ENCODE results near the gene METTL6. TPM values are rescaled to one million over a fixed set of nuclear protein-coding genes. Genes with fewer than 3 reads are reported as not detected.

METTL6 gene
- total RNA-seq, 1 experiment from 2014 or later: 25.6 TPM

- Histone ChIP-seq H2AFZ (ENCODE audit: low read length) (no peak overlapping the region), H3K4me2 (ENCODE audit: insufficient read depth, insufficient read length, low read length) (peak overlapping the region; percentile 96), H3K27me3 (ENCODE audit: insufficient read depth, low read length) (no peaks in the 10 kb centered on the region), H2BK12ac (ENCODE audit: insufficient read length, low read depth, low read length) (no peak overlapping the region), H2BK5ac (ENCODE audit: insufficient read length, low read length) (peak overlapping the region; percentile 57), H3K23me2 (ENCODE audit: insufficient read length, low read depth, low read length, poor library complexity, severe bottlenecking) (peaks cover 19% of the 10 kb centered on the region), H2BK120ac (ENCODE audit: low read depth, low read length, poor library complexity, severe bottlenecking) (no peak overlapping the region), H4K8ac (replicated peaks; ENCODE audit: insufficient read length, low read depth, low read length) (peak overlapping the region; percentile 100), H2BK20ac (ENCODE audit: low read depth, low read length, poor library complexity, severe bottlenecking) (no peak overlapping the region), H3K4ac (ENCODE audit: low read depth, low read length) (no peak overlapping the region), H2AK5ac (ENCODE audit: insufficient read length, low read length) (no peak overlapping the region), H4K20me1 (ENCODE audit: control insufficient read depth, insufficient read depth, insufficient read length) (no peaks in the 10 kb centered on the region), H4K5ac (ENCODE audit: insufficient read length, low read depth, low read length) (peak overlapping the region; percentile 79), H3K79me2 (ENCODE audit: insufficient read depth, low read length) (peaks cover 13% of the 10 kb centered on the region; the same call in 1 of the 2 replicates), H3K9me3 (ENCODE audit: control insufficient read depth, low read depth, low read length) (no peaks in the 10 kb centered on the region), H3K14ac (ENCODE audit: insufficient read depth, low read length) (peak overlapping the region; percentile 98), H3K18ac (ENCODE audit: insufficient read length, low read depth, low read length) (no peak overlapping the region), H3T11ph (ENCODE audit: low read length) (no peak overlapping the region), H3K23ac (ENCODE audit: insufficient read length, low read depth, low read length) (no peak overlapping the region), H4K91ac (ENCODE audit: insufficient read length, low read depth, low read length) (no peak overlapping the region), H3K56ac (ENCODE audit: insufficient read length, low read depth, low read length) (no peak overlapping the region), H3K9ac (ENCODE audit: extremely low read depth, insufficient read length, low read length) (peak overlapping the region; percentile 83), H3K4me1 (ENCODE audit: insufficient read depth, low read length) (no peaks in the 10 kb centered on the region), H3K27ac (ENCODE audit: insufficient read length, low read depth, low read length) (peak overlapping the region; percentile 59), H3K79me1 (ENCODE audit: insufficient read depth, low read depth, low read length, poor library complexity, severe bottlenecking) (no peaks in the 10 kb centered on the region), H2BK15ac (ENCODE audit: low read depth, low read length) (no peak overlapping the region)
- H3K36me3 Mint-ChIP-seq (ENCODE audit: insufficient read depth in 1 of 3, low read depth in 3 of 3): peaks cover 7 to 42% (median 41%) of the 10 kb centered on the region in 3 experiments; a peak in 6 of 7 replicates
- no CpG with 5 or more reads among the region's 16 CpGs for WGBS (ENCODE audit: extremely low coverage, insufficient read length, low lambda C conversion rate)
- DNase-seq: no peak
- H3K27me3 Mint-ChIP-seq (ENCODE audit: low read depth): no peaks in the 10 kb centered on the region; the same call in 1 of the 2 replicates
- no peak for TF ChIP-seq CTCF (conservative IDR thresholded peaks at IDR 0.05)
- peak overlapping the region; percentile 96 to 99 for H3K4me3 Mint-ChIP-seq
- peak overlapping the region; percentile 98 to 99 (median 99); a peak in 6 of 7 replicates for H3K27ac Mint-ChIP-seq
- no peaks in the 10 kb centered on the region for H3K9me3 Mint-ChIP-seq
- peaks cover 23 to 24% of the 10 kb centered on the region in 2 experiments for H3K4me1 Mint-ChIP-seq
Measured at GRCh38 chr3:15426579-15427118, 695 bp downstream of the METTL6 start.
